NK-92 (cell line): ENCODE results near the gene C14orf132.

ENCODE experiments used
- DNase-seq: peaks from one replicate; lab custom pipeline; 2025; ENCODE audit not compliant: unreplicated experiment; lab: John Stamatoyannopoulos, UW

C14orf132 gene

DNA sequence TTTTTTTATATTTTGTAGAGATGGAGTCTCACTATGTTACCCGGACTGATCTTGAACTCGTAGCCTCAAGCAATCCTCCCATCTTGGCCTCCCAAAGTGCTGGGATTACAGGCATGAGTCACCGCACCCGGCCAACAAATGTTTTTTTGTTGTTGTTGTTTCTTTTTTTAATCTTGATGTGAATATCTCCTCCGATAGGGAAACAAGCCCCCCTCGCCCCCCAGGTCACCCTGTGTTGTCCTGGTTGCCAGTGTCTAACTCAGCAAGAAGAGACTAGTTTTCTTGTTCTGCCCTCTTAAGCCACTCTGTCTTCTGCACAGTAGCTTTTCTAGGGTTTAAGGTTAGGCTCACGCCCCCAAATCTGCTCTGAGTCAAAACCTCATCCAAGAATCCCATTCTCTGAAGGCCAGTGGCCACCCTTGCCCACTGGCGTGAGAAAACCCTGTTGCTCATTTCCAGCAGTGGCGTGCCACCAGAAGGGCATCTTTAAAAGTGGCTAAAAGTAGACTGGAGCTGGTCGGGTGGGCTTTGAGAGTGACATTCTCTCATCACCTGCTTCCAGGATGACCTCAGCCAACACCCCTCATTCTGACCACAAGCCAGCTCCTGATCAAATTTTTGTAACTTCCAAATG is 42.7 kb downstream of the C14orf132 start:
- no peak for DNase-seq

GRCh38 chr14:96082420-96083300 is 43.5 kb downstream of the C14orf132 start:
- no peak for DNase-seq

DNA sequence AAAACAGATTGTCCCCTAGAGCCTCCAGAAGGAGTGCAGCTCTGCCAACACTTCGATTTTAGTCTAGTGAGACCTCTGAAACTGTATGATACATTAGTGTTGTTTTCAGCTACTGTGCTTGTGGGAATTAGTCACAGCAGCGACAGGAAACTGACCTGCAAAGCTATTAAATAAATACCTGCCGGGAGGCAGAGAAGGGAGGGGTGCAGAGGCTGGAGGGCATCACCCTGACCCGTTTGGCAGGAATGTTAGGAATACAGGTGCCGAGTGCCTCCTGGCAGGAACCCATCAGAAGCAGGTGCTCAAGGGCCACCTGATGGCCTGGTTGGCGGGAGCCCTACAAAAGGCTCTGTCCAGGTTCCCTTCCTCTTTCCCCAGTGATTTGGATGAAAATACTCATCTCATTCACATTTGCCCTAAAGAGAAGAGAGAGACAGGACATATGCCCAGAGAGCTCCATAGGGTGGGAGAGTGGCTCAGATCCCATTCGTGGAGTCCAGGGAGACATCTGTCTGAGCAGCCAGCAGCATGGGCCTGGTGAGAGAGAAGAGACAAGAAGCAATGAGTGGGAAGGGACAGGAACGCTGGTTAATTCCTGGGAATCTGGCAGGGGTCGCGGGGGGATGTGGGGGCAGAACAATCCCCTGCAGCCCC is 44.6 kb downstream of the C14orf132 start:
- no peak for DNase-seq

- DNase-seq, result no peak
Observed at GRCh38 chr14:96084796-96085195, 45.6 kb downstream of the C14orf132 start.

DNA sequence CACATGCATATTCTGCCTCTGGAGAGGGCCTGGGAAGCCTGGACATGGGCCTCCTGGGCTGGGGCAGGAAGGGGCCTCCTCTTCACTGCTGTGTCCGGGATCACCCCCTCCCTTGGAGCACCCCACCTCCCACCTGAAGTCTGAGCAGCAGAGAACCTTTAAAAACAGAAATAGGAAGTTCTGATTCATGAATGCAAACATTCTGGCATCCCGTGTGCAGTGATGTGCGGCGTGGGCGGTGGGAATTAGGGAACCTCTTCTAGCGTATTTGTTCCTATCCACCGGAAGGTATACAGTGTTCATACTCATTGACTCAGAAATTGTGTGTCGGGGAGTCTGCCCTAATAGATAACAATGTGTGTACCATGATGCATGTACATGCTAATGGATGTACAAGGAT is 46.2 kb downstream of the C14orf132 start:
- no peak for DNase-seq

DNA sequence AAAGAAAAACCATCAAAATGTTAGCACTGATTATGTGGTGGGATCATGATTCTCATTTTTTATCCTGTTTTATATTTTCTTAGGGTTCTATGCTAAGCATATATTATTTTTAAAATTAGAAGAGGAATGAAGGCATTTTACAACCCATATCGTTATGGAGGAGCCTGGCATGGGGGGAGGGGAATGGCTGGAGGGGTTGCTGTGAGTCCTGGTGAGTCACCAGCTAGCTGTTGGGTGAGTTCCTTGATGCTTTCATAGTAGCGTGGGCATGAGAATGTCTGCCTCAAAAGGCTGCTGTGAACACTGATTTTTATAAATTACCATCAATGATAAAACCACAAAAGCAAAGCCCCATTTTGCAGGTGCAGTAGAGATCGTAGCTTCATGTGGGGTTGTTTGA is 46.9 kb downstream of the C14orf132 start:
- no peak for DNase-seq

DNA sequence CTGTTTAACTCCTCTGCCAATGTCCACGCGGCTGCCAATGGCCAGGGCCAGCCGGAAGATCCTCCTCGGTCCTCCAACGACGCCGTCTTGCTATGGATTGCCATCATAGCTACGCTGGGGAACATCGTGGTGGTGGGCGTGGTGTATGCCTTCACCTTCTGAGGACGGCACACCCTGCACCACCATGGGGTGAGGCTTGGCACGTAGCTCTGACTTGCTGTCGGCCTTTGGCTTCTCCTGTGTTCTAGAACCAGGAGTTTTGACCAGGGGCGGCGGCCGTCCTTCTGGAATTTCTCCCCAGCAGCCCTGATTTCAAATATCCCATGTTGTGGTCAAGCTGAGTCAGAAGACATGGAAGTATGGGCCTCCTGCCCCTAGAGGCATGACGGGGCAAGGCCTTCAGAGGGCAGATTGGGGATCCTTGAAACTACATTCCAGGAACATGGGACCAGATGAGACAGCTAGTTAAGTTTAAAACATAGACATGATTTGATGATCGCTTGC is 47.5 kb downstream of the C14orf132 start:
- no peak for DNase-seq

DNA sequence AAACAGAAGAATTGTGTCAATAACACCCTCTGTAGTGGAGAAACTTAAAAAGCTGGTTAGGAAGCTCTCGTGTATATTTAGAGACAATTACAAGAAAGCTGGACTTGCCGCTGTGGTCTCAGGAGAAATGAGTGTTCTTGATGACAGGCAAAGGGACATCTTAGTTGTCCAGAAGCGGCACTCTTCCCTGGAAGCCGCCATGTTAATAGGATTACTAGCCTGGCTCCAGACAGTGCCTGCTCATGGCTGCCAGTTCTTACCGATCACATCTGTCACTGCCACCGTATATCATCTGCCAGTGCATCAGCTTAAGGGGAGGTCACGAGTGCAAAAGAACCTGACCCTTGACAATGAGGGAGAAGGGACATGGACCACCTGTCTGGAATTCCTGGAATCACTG is 48.9 kb downstream of the C14orf132 start:
- DNase-seq, result no peak

DNA sequence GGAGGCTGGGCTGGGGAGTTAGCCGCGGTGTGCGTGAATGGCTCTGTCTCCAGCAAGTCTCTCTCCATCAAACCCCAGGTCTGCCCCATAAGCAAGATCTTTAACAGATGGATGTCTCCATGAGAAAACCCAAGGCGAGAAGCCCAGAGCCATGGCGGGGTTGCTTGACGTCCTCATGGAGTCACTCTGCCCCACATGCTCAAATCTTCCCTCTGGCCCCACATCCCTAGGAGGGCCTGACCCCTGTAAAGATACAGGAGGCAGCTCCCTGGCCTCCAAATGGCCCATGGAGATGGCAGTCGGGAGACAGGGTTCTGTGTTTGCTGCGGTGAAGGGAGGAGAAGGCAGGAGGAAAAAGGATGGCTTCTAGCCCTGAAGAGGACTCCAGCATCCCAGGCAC is 49.3 kb downstream of the C14orf132 start:
- no peak for DNase-seq

GRCh38 chr14:96088911-96089310 is 49.7 kb downstream of the C14orf132 start:
- no peak for DNase-seq

- no peak for DNase-seq
Observed at GRCh38 chr14:96089401-96089800, 50.2 kb downstream of the C14orf132 start.

GRCh38 chr14:96090441-96091148 is 51.4 kb downstream of the C14orf132 start:
- no peak for DNase-seq

- no peak for DNase-seq
Observed at GRCh38 chr14:96091149-96091693, 52.1 kb downstream of the C14orf132 start.

DNA sequence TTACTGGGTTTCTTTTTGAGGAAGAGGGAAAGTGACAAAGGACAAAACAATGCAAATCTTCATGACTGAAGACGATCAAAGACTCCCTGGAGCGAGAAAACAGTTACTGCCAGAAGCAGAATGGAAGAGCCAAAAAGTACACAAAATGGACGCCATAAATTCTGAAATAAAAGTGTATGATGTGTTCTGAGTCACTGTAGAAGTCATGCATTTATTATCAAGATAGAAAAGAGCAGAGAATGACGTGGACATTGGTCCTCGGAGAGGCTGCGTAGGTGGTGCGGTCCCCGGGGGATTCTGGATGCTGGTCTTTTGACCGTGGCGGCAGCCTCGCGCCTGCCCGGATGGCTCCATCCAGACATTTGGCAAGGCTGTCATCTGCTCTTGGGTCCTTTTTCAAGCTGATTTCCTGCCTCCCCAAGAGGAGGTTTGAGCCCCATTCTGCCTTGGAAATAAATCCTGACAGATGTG is 52.8 kb downstream of the C14orf132 start:
- DNase-seq, result no peak

DNA sequence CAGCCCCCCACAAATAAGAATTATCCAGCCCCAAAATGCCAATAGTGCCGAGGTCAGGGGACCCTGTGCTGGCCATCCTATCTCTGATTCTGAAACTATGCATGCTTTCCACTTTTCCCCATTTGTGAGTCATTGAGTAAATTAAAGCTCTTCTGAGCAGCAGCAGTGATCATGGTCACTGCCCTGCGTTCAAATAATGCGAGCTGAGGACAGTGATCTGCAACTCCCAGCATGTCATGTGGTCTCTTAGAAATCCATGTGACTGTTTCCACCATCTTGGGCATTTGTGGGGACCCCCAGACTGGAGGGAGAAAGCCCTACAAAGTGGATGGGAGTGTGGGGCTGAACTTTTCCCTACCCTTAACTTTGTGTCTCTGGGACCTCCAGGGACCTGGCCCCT is 53.8 kb downstream of the C14orf132 start:
- DNase-seq, result no peak

DNA sequence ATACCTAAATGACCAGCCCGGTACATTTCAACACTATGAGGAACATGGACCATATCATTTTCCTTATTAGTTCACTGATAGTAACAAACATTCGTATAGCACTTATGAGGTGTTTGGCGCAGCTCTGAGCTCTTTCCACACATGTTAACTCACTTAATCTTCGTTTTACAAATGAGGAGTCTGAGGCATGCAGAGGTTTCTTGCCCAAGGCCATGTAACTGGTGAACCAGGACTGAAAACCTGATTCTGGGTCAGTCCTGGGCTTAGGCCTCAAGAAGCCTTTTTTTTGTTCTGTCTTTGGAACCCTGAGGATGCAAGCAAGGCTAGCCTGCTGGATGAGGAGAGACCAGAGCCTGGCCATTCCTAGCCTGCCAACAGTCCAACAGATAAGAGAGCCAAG is 55.0 kb downstream of the C14orf132 start:
- DNase-seq, result no peak

- DNase-seq, result no peak
Observed at GRCh38 chr14:96094656-96095055, 55.5 kb downstream of the C14orf132 start.

DNA sequence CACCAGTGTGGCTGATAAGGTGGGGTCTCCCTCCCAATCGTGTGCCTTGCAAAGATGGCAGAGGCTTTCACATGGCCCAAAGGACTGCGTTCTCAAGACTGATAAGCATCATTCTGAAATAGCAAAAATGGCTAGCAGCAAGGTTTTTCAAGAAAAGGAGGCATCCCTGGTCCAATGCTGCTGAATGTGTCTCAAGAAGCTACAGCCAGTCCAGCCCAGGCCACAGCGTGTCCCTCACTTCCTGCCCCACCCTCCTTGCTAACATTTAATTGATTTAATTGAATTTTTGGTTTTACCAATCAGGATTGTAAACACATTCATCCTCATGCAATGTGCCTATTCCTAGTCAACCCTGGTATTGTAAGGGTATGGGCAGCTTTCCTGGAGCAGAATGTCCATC is 55.9 kb downstream of the C14orf132 start:
- DNase-seq, result no peak

GRCh38 chr14:96095581-96096476 is 56.7 kb downstream of the C14orf132 start:
- no peak for DNase-seq
